HG02870 (cell line): ENCODE results near the gene ATP6V1C2.
A peak's percentile ranks its signal among the peaks of the same experiment; 100 is the strongest.

Experiments used
- ATAC-seq: cut with Tn5 transposase; IDR thresholded peaks from one replicate; pipeline ENCODE4 v1.9.1; 2021; ENCODE audit warnings: mild to moderate bottlenecking, moderate library complexity; ENCODE audit not compliant: unreplicated experiment

The ATP6V1C2 gene

GRCh38 chr2:10832203-10832936 lies 110.9 kb downstream of the ATP6V1C2 start:
- peak; percentile 69 for ATAC-seq

DNA sequence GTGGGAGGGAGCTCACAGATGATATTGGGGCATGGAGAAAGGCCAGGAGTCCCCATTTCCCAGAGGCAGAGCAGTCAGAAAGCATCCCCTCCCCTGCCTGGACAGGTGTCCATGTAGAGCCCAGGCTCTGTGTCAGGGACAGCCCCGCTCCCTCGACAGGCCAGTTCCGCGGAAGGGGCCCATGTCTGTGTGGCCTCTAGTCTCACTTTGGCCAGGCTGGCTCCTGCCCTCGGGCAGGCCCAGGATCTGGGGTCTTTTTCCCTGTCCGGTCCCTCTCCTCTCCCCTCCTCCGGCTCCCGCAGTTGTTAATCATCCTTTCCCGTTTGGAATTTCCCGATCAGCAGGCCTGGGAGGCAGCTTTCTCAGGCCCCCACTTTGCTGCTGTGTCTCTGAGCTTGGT lies 111.6 kb downstream of the ATP6V1C2 start:
- no peak for ATAC-seq

DNA sequence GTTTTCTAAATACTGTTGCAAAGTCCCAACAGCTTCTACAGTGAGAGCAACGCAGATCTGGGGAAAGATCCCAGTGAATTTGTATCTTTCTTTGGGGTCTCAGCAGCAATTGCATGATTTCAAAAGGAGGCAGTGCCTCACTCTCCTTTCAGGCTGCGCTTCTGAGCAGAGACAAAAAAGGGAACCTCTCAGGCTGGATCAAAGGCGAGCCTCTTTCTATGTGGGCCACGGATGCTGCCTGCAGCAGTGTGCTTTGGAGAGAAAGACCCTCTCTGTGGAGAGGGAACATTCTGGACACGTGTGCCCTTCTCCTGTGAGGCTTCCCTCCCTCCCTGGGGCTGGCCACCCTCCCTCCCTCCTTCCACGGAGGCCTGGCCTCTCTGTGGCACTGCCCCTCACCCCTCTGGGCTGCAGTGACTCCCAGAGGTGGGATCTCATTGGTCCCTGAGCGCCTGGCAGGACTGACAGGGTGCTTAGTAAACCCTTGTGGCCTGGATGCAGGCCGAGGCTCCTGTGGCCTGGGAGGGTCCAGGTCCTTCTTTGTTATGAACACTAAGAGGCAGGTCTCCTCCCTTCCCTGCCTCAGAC lies 112.7 kb downstream of the ATP6V1C2 start:
- ATAC-seq, result no peak
